GM18858 (cell line): ENCODE results near the gene METTL23.
A peak's percentile ranks its signal among the peaks of the same experiment; 100 is the strongest.
"Not testable (repeated sequence)": the region's sequence is repeated elsewhere in the genome, so short reads cannot be mapped to it uniquely, and the experiment has no call there.

Experiments used
- ATAC-seq: cut with Tn5 transposase; IDR thresholded peaks from one replicate; pipeline ENCODE4 v1.9.1; 2021; ENCODE audit not compliant: unreplicated experiment

METTL23 gene

DNA sequence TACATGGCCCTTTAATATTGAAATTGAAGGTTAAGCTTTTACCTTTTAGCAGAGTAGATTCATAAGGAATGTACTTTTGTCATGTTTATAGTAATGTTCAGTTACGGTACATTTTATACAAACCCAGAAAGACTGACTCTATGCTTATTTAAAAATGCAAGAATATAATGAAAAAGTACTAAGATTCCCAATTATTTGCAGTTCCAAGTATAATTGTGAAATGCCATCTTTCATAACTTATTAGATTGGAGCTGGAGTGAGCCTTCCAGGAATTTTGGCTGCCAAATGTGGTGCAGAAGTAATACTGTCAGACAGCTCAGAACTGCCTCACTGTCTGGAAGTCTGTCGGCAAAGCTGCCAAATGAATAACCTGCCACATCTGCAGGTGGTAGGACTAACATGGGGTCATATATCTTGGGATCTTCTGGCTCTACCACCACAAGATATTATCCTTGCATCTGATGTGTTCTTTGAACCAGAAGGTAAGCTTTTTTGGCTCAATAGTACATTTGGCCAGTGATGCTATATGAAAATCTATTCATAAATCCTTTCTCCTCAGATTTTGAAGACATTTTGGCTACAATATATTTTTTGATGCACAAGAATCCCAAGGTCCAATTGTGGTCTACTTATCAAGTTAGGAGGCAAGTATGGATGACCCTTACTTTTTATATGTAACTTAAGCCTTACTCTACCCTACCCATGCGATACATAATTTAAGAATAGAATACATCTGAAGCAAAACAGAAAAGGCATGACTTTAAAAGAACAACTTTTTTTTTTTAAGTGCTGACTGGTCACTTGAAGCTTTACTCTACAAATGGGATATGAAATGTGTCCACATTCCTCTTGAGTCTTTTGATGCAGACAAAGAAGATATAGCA, 6.3 kb downstream of the METTL23 start:
- no peak for ATAC-seq

DNA sequence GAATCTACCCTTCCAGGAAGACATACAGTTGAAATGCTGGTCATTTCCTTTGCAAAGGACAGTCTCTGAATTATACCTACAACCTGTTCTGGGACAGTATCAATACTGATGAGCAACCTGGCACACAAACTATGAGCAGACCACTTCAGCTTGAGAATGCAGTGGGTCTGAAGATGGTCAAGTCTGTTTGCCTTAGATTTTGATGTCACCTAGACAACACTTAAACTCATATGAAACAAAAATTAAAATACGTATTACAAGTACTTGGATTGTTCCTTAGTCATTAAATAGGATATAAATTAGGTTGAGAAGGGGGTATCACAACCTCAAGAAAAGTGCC, 6.9 kb downstream of the METTL23 start:
- ATAC-seq, result no peak

DNA sequence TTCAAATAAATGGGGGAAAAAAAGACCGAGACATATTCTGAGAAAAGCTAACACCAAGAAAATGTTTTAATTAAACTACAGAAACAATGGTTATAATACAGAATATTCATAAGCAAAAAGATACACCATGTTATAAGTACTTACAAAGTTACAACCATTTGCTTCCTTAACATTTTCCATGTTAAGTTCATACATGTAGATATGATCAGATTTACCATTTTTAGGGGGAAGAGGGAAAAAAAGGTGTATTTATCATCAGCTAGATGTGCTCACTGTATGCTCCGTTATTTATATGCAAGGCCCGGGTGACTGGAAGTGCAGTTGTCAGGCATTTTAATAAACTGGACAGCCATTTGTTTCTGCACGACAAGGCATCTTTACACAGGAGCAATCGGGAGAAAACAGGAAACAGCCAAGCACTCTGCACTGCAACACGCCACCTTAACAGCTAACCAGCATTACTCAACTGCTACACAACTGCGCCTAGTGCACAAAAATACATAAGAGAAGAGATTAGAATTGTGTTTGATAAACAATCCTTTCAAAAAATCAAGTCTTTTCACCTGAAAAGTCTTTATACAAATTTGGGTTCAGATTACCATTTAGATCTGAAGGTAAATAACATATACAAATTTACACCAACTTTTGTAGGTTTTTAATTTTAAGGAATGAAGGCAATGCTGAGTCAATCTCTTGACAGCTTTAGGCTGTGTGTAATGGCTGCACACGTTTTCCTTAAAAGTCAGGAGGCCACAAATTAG, 7.6 kb downstream of the METTL23 start:
- ATAC-seq, result no peak

GRCh38 chr17:76735006-76735405, 8.4 kb downstream of the METTL23 start:
- no peak for ATAC-seq

DNA sequence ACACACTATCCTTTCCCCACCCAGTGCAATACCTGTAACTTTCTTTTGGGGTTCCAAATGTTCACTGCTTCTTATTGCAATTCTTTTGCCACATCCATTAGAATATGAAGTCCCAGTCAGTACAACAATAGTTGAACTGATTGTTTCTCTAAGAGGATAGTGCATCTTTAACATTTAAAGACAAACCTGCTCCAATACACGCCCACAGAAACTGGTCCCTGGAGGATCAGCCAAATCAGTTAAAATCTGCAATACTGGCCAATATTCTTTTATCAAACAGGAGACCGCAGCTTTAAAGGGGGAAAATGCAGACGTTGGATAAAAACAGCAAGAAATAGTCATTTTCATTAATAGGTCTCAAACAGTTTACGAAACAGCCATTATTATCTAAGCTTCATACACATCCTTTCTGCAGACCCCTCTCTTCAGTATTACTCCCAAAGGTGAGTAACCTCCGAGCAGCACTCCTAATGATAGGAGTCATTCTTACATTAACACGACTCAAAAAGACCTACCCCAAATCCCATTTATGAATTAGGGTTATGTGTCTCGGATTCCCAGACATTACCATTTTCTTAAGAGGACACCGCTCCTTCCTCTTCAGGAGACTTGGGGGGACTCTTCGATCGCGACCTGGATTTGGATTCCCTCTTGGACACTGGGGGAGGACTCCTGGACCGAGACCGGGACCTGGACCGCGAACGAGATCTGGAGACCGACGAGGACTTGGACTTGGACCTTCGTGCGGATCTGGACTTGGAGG, 9.1 kb downstream of the METTL23 start:
- ATAC-seq, result no peak

GRCh38 chr17:76736349-76737081, 9.9 kb downstream of the METTL23 start:
- ATAC-seq, result peak; percentile 4

DNA sequence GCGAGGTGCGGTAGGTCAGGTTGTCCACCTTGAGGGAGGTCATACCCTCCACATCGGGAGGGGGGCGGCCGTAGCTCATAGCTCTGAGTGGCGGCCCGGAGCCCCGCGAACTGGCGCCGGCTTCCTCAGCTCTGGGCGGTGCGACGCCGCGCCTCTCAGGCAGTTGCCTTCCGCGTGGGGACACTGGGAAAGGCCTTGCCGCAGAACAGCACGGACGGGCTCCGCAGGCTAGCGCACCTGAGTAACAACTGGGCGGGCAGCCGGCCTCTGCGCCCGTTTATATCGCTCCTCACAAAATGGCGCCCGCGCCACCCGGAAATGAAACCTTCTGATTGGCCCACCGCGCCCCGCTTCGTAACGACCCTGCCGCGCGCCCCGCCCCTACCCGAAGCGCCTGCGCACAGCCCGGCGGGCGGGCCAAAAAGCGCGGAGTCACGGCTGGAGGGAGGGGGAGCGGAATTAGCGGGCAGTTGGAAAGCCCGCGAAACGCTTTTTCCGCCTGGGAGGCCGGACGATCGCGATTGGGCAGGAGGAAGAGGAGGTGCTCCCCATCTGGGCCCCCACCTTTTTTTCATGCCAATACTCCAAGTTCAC, 10.5 kb downstream of the METTL23 start, which contains the start of gene SRSF2:
Gene SRSF2, minus strand, starts transcription at position 250 of the 594 bp plus-strand sequence. Its CDS starts 171 bp downstream, at position 79.
- peak; percentile 43 for ATAC-seq

- peak; percentile 33 for ATAC-seq
Measured at GRCh38 chr17:76737676-76738467, 11.2 kb downstream of the METTL23 start, which contains the start of gene MFSD11. Gene MFSD11 (plus strand): TSS chr17:76738119. CDS start chr17:76738353, 234 bp downstream.

- no peak for ATAC-seq
Measured at GRCh38 chr17:76738468-76738850, 11.8 kb downstream of the METTL23 start.

DNA sequence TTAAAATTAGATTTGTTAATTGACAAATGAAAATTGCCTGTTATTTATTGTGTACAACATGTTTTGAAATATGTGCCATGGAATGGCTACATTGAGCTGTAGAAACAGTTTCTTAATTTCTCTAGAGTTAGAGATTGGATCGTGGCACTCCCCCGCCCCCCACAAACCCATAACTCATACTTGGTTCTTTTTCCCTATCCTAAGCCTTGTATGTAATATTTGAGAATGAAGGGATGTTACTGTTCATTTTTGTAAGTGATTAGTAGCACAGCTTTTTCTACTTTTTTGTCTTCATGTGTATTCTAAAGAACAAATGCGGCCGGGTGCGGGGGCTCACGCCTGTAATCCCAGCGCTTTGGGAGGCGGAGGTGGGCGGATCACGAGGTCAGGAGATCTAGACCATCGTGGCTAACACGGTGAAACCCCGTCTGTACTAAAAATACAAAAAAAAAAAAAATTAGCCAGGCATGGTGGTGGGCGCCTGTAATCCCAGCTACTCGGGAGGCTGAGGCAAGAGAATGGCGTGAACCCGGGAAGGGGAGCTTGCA, 13.0 kb downstream of the METTL23 start:
- not testable (repeated sequence) for ATAC-seq

DNA sequence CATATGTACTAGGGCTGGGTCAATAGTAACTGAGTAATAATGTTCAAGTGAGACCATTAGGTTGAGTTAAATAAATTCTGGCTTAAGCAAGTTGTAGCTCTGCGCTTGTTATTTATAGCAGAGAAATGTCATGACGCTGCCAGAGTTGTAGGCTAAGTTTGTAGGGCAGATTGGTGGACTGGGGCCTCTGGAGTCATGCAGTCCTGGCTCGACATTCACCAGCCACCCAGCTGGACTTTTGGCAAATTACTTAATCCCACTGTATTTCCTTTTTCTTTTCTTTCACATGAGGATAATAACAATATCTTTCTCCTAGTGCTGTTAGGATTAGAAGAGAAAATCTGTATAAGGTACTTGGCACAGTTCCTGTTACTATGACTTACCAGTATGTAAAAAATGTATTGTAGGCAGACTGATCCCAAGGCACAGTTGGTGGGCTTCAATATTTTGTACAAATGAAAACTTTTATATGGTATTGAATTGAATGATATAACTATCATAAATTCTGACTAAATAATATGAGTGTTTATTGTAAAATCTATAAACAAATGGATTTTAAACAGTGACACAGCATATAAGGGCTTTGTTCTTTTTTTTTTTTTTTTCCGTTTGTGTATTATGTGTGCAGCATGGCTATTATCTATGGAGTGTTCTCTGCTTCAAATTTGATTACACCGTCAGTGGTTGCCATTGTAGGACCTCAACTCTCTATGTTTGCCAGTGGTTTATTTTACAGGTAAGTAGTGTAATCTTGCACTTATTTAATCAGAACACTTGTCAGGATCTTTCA, 13.9 kb downstream of the METTL23 start:
- no peak for ATAC-seq

- no peak for ATAC-seq
Measured at GRCh38 chr17:76742958-76743357, 16.3 kb downstream of the METTL23 start.

GRCh38 chr17:76744747-76745146, 18.1 kb downstream of the METTL23 start:
- ATAC-seq, result no peak

GRCh38 chr17:76745785-76746184, 19.1 kb downstream of the METTL23 start:
- ATAC-seq, result not testable (repeated sequence)

GRCh38 chr17:76747716-76748363, 21.2 kb downstream of the METTL23 start:
- ATAC-seq, result no peak

- ATAC-seq, result no peak
Measured at GRCh38 chr17:76748657-76749056, 22.0 kb downstream of the METTL23 start.

- no peak for ATAC-seq
Measured at GRCh38 chr17:76751416-76751993, 24.9 kb downstream of the METTL23 start.
